NB4 (cell line): ENCODE data around the gene CEP135.

Experiments
- DNase-seq: peaks from one replicate; pipeline ENCODE4 v3.0.0; 2010; ENCODE audit warnings: low read depth
- H3K4me3 ChIP-seq: one replicate; pipeline ENCODE4 v1.5.1; 2011; ENCODE audit warnings: mild to moderate bottlenecking, low read depth, low read length, moderate library complexity
- CTCF ChIP-seq: IDR thresholded peaks from one replicate; pipeline ENCODE4 v1.5.1; 2012; ENCODE audit warnings: low read depth, low read length
- MAX ChIP-seq: IDR thresholded peaks from 2 replicates; pipeline ENCODE4 v1.6.1; 2011; ENCODE audit warnings: low read depth, low read length
- MYC ChIP-seq: IDR thresholded peaks from 2 replicates; pipeline ENCODE4 v1.6.1; 2011; ENCODE audit warnings: low read depth, low read length
- POLR2A ChIP-seq: IDR thresholded peaks from 2 replicates; pipeline ENCODE4 v1.6.1; 2011; ENCODE audit warnings: mild to moderate bottlenecking; ENCODE audit not compliant: insufficient read length; ENCODE audit errors: extremely low read depth

Gene CEP135

GRCh38 chr4:55926610-55927009 is 22.1 kb upstream of the CEP135 start:
- TF ChIP-seq CTCF (no peak), MYC (no peak), POLR2A (no peak), MAX (no peak)
- DNase-seq = no peak
- H3K4me3 ChIP-seq = no peak overlapping the region

GRCh38 chr4:55927803-55928437 is 20.8 kb upstream of the CEP135 start:
- no peak overlapping the region for H3K4me3 ChIP-seq
- no peak for TF ChIP-seq MAX
- DNase-seq = no peak

DNA sequence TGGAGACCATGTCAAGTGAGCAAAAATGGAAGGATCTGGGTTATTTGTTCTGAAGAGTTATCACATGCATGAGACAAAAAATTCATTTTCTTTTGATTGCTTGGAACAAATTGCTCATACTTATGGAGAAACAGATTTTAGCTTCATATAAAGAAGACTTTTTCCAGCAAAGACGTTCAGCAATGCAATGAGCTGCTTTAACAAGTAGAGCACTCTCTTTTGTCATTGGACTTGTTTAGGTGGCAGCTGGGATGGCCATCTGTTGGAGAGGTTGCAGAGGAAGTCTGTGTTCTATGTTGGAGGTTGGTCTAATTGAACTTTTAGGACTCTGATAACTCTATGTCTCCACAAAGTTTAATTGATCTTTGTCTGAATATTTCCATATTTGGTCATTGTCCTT is 19.9 kb upstream of the CEP135 start:
- TF ChIP-seq CTCF (no peak), MAX (no peak), MYC (no peak), POLR2A (no peak)
- no peak for DNase-seq
- no peak overlapping the region for H3K4me3 ChIP-seq

- no peak for DNase-seq
- TF ChIP-seq POLR2A (no peak), CTCF (no peak), MYC (no peak)
- H3K4me3 ChIP-seq = no peak overlapping the region
Observed at GRCh38 chr4:55931043-55931442, 17.7 kb upstream of the CEP135 start.

DNA sequence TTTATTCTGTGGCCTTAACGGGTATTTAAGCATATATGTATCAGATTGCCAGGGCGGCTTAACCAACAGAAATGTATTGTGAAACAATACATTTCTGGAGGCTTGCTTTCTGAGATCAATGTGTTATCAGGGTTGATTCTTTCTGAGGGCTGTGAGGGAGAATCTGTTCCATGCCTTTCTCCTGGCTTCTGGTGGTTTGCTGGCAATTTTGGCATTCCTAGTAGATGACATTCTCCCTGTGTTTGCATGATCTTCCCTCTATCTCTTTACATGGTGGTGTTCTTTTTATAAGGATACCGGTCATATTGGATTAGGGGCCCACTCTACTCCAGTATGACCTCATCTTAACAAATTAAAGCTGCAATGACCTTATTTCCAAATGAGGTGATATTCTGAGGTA is 16.9 kb upstream of the CEP135 start:
- no peak for DNase-seq
- H3K4me3 ChIP-seq = no peak overlapping the region
- TF ChIP-seq MAX = no peak
- no peak for TF ChIP-seq POLR2A
- no peak for TF ChIP-seq MYC
- TF ChIP-seq CTCF = no peak

DNA sequence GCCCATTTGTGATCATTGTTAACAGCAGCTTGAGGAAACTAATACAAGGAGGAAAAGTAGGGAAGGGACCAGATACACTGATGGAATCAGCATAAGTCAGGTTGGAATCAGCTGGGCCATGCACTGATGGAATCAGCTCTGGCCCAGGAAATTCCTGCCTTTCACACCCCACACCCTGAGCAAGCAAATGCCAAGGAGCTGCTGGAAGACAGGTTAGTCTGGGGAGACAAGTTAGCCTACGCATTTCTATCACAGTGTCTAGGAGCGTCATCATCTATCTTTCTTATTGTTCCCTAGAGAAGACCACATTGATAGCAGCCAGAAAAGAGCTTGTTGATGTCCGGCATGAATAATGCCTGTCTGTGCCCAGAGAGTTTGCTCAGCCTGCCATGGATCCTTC is 16.2 kb upstream of the CEP135 start:
- TF ChIP-seq CTCF (no peak), MAX (no peak), MYC (no peak), POLR2A (no peak)
- H3K4me3 ChIP-seq = no peak overlapping the region
- no peak for DNase-seq
